Loucy (cell line): ENCODE results near the gene LYRM4.

Source experiments
- CTCF ChIP-seq: fragments of 200-600 bp; sonication (generic); conservative IDR thresholded peaks from 2 replicates; pipeline ENCODE4 v1.5.1; 2014; ENCODE audit warnings: mild to moderate bottlenecking, antibody characterized with exemption, low read length
- EZH2phosphoT487 ChIP-seq: fragments of 200-600 bp; IDR thresholded peaks from 2 replicates; pipeline ENCODE4 v1.6.1; 2018; ENCODE audit warnings: antibody characterized with exemption, mild to moderate bottlenecking, moderate library complexity, borderline replicate concordance

GRCh38 chr6:5238336-5238735 lies 22.4 kb downstream of the LYRM4 start:
- no peak for TF ChIP-seq EZH2phosphoT487
- no peak for TF ChIP-seq CTCF
